GM06990 (cell line): Measurements from ENCODE around the gene VAV2.

Experiments used
- DNase-seq: peaks from one replicate; pipeline ENCODE4 v3.0.0-alpha.2; 2011; ENCODE audit not compliant: insufficient read length; ENCODE audit errors: extremely low read depth
- H3K27me3 ChIP-seq: replicated peaks from 2 replicates; pipeline ENCODE4 v1.6.0; 2011; ENCODE audit warnings: low read length; ENCODE audit not compliant: control insufficient read depth, insufficient read depth
- H3K36me3 ChIP-seq: 2 replicates; pipeline ENCODE4 v1.5.1; 2011; ENCODE audit warnings: low read length; ENCODE audit not compliant: control insufficient read depth, insufficient read depth
- H3K4me3 ChIP-seq: replicated peaks from 2 replicates; pipeline ENCODE4 v1.5.1; 2011; ENCODE audit warnings: low read depth, mild to moderate bottlenecking, control low read depth, low read length
- CTCF ChIP-seq: IDR thresholded peaks from 2 replicates; pipeline ENCODE4 v1.5.1; 2011; ENCODE audit warnings: low read length, control low read depth, mild to moderate bottlenecking, inconsistent platforms; ENCODE audit not compliant: insufficient read depth, poor library complexity, severe bottlenecking

Gene VAV2

DNA sequence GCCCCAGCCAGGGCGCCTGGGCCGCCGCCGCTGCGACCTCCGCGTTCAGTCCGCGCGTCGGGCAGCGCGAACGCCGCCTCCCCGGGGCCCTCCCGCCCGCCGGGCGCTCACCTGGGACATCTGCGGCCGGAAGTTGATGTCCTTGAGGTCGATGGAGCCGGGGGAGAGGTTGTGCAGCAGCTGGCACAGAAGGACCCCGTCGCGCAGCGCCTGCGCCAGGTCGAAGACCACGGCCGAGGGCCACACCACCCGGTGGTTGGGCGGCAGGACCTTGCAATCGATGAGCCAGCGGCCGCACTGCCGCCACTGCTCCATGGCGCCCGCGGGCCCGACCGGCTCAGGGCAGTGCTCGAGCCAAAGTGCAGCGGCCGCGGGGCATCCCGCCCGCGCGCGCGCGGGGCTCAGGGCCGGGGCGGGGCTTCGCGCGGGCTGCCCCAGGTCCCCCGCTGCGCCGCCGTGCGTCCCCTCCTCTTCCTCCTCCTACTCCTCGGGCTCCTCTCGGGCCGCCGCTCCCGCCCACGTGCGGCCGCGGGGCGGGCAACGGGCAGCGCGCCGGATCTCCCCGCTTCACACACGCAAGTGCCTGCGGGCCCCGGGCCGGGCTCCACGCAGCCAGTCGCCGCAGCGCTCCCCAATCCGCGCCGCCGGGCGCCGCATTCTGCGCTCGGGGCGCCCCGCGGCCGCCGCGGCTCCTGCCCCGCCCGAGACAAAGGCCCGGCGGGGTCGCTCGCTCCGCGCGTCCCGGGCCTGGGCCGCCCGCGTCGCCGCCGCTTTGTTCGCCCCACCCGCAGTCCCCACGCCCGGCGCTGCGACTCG, at the start of gene VAV2:
TSS of gene VAV2 (minus strand) at position 361 of the 816 bp plus-strand sequence. CDS start at position 315, 46 bp downstream.
- no peak for TF ChIP-seq CTCF
- Histone ChIP-seq H3K36me3 (no peaks in the 10 kb centered on the region), H3K4me3 (peak within 1 kb of the TSS; percentile 96), H3K27me3 (no peaks in the 10 kb centered on the region)
- peak; percentile 82 for DNase-seq

GRCh38 chr9:134041649-134041962, 49.5 kb upstream of the VAV2 start:
- TF ChIP-seq CTCF, result no peak
- peaks cover 12% of the 10 kb centered on the region for H3K36me3 ChIP-seq
- H3K27me3 ChIP-seq, result no peaks in the 10 kb centered on the region
- H3K4me3 ChIP-seq, result no peak overlapping the region
- no peak for DNase-seq

GRCh38 chr9:134040781-134041648, 48.9 kb upstream of the VAV2 start:
- TF ChIP-seq CTCF, result no peak
- Histone ChIP-seq H3K27me3 (no peaks in the 10 kb centered on the region), H3K4me3 (no peak overlapping the region), H3K36me3 (peaks cover 14% of the 10 kb centered on the region)
- DNase-seq, result no peak

- TF ChIP-seq CTCF, result no peak
- peak; percentile 7 for DNase-seq
Measured at GRCh38 chr9:134040176-134040565, 48.0 kb upstream of the VAV2 start.

DNA sequence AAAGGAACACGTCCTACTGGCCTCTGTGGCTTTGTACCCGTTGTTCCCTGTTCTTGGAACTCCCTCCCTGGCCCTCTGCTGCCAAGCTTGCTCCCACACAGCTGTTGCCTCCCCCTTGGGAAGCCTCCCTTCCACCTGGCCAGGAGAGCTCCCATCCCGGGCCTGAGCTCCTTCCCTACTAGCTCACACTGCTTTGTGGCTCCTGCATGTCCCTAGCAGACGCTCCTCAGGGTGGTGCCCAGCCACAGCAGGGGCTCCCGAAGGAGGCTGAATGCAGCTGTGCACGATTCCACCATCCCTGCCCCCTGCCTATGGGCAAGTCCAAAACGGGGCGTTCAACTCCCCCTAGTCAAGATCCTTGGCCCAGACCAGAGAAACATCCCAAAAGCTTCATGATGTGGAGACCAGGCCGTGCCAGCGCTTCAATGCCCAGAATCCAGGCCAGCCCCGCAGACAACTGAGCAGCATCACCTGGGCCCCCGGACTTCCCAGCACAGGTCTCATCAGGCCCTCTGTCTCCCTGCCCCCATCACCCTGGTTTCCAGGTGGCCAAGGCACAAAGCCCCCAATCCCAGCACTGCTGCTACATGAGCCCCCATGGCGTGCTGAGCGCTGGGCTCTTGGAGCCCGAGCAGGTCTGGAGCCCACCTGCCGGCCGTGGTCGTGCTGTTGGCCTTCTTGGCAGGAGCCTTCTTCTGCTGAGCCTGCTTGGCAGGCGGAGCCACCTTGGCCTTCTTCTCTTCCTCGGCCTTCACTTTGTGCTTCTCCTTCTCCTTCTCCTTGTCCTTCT, 47.5 kb upstream of the VAV2 start:
- Histone ChIP-seq H3K36me3 (peaks cover 21% of the 10 kb centered on the region), H3K27me3 (no peaks in the 10 kb centered on the region), H3K4me3 (no peak overlapping the region)
- no peak for TF ChIP-seq CTCF
- no peak for DNase-seq

More at GRCh38 chr9:134040176-134040565, 48.0 kb upstream of the VAV2 start:
- Histone ChIP-seq H3K4me3 (no peak overlapping the region), H3K36me3 (peaks cover 16% of the 10 kb centered on the region), H3K27me3 (no peaks in the 10 kb centered on the region)
